Gastrocnemius medialis (tissue), 4 donors: ENCODE data around the gene CTSD.

Experiments
- CTCF ChIP-seq, 5 experiments: fragments of 450-650 bp in 3 of 5; fragments of 200-600 bp in 2 of 5; sonication (generic) in 2 of 5; IDR thresholded peaks in 4 of 5; conservative IDR thresholded peaks in 1 of 5; 1 replicate in 4 of 5; 2 replicates in 1 of 5; pipeline ENCODE4 v1.5.1; 2016 to 2019; ENCODE audit warnings: antibody characterized with exemption in 5 of 5, mild to moderate bottlenecking in 3 of 5, moderate library complexity in 3 of 5
- POLR2A ChIP-seq, 2 donors: fragments of 450-650 bp; IDR thresholded peaks; one replicate each; pipeline ENCODE4 v1.6.1; 2017; ENCODE audit warnings: antibody characterized with exemption in 2 of 2, mild to moderate bottlenecking in 2 of 2, moderate library complexity in 2 of 2

GRCh38 chr11:1746956-1747752, 16.6 kb downstream of the CTSD start:
- TF ChIP-seq POLR2A (IDR thresholded peaks at IDR 0.05): no peak
- TF ChIP-seq CTCF (IDR thresholded peaks at IDR 0.05 in 4 of 5, conservative IDR thresholded peaks at IDR 0.05 in 1 of 5): no peak
